PFSK-1 (cell line): ENCODE measurements around the gene DIAPH1.

Source experiments
- POLR2AphosphoS5 ChIP-seq: IDR thresholded peaks from 2 replicates; pipeline ENCODE4 v1.6.1; 2012; ENCODE audit warnings: low read depth, mild to moderate bottlenecking, control low read depth, low read length, moderate library complexity
- SIN3A ChIP-seq: IDR thresholded peaks from 2 replicates; pipeline ENCODE4 v1.6.1; 2012; ENCODE audit warnings: mild to moderate bottlenecking, low read length, moderate library complexity, borderline replicate concordance; ENCODE audit not compliant: insufficient read depth
- TAF1 ChIP-seq: IDR thresholded peaks from 2 replicates; pipeline ENCODE4 v1.6.1; 2012; ENCODE audit warnings: low read length, control low read depth, borderline replicate concordance; ENCODE audit not compliant: insufficient read depth
- TF ChIP-seq, protein P1 (sequence below), 2 experiments: IDR thresholded peaks; 2 replicates each; pipeline versions ENCODE4 v1.6.1 to v1.8.0; 2011 to 2012; ENCODE audit warnings: low read depth in 2 of 2, low read length in 2 of 2, control low read depth in 1 of 2, inconsistent platforms in 1 of 2, mild to moderate bottlenecking in 1 of 2, moderate library complexity in 1 of 2; ENCODE audit not compliant: insufficient read depth in 1 of 2

DNA sequence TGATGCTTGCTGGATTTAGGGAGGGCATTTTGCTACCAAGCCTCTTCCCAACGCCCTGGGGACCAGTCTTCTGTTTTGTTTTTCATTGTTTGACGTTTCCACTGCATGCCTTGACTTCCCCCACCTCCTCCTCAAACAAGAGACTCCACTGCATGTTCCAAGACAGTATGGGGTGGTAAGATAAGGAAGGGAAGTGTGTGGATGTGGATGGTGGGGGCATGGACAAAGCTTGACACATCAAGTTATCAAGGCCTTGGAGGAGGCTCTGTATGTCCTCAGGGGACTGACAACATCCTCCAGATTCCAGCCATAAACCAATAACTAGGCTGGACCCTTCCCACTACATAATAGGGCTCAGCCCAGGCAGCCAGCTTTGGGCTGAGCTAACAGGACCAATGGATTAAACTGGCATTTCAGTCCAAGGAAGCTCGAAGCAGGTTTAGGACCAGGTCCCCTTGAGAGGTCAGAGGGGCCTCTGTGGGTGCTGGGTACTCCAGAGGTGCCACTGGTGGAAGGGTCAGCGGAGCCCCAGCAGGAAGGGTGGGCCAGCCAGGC is 107.0 kb downstream of the DIAPH1 start:
- no peak for TF ChIP-seq TAF1
- no peak for TF ChIP-seq POLR2AphosphoS5
- no peak for TF ChIP-seq SIN3A
- TF ChIP-seq, protein P1, sequence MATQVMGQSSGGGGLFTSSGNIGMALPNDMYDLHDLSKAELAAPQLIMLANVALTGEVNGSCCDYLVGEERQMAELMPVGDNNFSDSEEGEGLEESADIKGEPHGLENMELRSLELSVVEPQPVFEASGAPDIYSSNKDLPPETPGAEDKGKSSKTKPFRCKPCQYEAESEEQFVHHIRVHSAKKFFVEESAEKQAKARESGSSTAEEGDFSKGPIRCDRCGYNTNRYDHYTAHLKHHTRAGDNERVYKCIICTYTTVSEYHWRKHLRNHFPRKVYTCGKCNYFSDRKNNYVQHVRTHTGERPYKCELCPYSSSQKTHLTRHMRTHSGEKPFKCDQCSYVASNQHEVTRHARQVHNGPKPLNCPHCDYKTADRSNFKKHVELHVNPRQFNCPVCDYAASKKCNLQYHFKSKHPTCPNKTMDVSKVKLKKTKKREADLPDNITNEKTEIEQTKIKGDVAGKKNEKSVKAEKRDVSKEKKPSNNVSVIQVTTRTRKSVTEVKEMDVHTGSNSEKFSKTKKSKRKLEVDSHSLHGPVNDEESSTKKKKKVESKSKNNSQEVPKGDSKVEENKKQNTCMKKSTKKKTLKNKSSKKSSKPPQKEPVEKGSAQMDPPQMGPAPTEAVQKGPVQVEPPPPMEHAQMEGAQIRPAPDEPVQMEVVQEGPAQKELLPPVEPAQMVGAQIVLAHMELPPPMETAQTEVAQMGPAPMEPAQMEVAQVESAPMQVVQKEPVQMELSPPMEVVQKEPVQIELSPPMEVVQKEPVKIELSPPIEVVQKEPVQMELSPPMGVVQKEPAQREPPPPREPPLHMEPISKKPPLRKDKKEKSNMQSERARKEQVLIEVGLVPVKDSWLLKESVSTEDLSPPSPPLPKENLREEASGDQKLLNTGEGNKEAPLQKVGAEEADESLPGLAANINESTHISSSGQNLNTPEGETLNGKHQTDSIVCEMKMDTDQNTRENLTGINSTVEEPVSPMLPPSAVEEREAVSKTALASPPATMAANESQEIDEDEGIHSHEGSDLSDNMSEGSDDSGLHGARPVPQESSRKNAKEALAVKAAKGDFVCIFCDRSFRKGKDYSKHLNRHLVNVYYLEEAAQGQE (IDR thresholded peaks at IDR 0.05; ENCODE audit: insufficient read depth in 1 of 2, low read depth in 2 of 2, low read length in 2 of 2): no peak
